Breast epithelium (tissue), 3 donors: Measurements from ENCODE around the gene FAT1.

ENCODE experiments used
- CTCF ChIP-seq, 3 donors: fragments of 450-650 bp; IDR thresholded peaks; one replicate each; pipeline ENCODE4 v1.5.1; 2016 to 2017; ENCODE audit warnings: antibody characterized with exemption in 3 of 3, mild to moderate bottlenecking in 3 of 3, moderate library complexity in 3 of 3
- POLR2A ChIP-seq: fragments of 450-650 bp; IDR thresholded peaks from one replicate; pipeline ENCODE4 v1.6.1; 2016; ENCODE audit warnings: antibody characterized with exemption, mild to moderate bottlenecking, moderate library complexity
- POLR2AphosphoS5 ChIP-seq, 3 donors: sonication (generic); formaldehyde crosslinking; IDR thresholded peaks; one replicate each; pipeline ENCODE4 v1.6.1; 2017; ENCODE audit warnings: antibody characterized with exemption in 3 of 3

DNA sequence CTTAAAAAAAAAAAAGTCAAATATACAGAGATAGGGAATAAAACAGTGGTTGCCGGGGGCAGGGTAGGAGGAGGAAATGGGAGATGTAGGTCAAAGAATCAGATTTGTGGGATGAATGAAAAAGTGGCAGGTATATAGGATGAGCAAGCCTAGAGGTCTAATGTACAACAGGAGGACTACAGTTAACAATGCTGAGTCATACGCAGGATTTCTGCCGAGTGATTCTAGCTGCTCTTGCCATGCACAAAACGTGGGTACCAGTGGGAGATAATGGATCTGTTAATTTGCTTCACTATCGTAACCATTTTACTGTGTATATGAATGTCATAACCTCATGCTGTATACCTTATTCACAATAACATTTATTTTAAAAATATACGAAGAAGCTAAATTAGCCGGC is 157.6 kb downstream of the FAT1 start:
- TF ChIP-seq CTCF (IDR thresholded peaks at IDR 0.05): no peak
- TF ChIP-seq POLR2AphosphoS5 (IDR thresholded peaks at IDR 0.05): no peak
- no peak for TF ChIP-seq POLR2A
